GM21528 (cell line): Measurements from ENCODE around the gene RBM27.
"Not testable (repeated sequence)": the region's sequence is repeated elsewhere in the genome, so short reads cannot be mapped to it uniquely, and the experiment has no call there.

ENCODE experiments used
- ATAC-seq: cut with Tn5 transposase; IDR thresholded peaks from one replicate; pipeline ENCODE4 v1.9.1; 2021; ENCODE audit warnings: mild to moderate bottlenecking, moderate library complexity; ENCODE audit not compliant: unreplicated experiment, low FRiP score

RBM27 gene

DNA sequence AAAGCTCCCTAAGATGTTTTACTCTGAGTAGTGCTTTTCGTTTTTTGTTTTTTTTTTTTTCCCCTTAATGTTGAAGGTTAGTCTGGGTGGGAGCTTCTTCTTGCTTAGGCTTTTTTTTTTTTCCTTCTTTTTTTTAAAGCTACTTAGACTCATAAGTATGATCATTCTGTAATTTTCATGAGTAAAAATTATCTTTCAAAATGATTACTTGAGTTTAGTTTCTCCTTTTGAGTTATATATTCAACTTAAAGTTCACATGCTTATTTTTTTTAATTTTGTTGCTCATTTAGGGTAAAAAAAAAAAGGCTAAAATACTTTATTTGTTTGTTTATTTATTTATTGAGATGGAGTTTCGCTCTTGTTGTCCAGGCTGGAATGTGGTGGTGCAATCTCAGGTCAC is 2.9 kb downstream of the RBM27 start:
- ATAC-seq, result no peak

DNA sequence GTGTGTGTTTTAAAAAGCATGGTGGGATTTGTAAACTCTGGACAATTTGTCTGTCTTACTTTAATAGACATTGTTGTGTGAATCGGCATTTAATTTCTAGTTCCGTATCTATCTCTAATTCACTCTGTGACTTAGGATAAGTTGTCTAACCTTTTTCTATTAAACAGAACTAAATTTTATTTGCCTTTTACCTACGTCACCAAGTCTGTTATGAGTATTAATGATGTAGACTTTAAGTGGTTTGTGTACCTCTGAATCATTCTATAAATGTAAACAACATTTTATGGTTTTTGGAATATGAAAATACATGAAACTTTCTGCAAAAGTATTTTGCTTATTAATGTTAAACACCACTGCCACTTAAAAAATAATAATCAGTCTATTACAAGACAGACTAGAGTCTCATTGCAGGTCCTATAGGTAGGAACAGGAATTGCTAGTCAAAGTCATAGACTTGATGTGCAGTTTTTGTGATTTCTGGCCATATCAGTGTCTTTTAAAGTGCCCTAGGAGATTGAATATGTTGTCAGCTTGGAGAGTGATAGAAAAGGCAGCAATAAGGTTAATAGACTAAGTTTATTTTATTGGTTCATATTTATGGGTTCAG is 5.6 kb downstream of the RBM27 start:
- no peak for ATAC-seq

GRCh38 chr5:146209714-146210113 is 6.3 kb downstream of the RBM27 start:
- no peak for ATAC-seq

GRCh38 chr5:146210810-146211209 is 7.4 kb downstream of the RBM27 start:
- not testable (repeated sequence) for ATAC-seq

GRCh38 chr5:146213210-146213826 is 9.9 kb downstream of the RBM27 start:
- ATAC-seq, result no peak

DNA sequence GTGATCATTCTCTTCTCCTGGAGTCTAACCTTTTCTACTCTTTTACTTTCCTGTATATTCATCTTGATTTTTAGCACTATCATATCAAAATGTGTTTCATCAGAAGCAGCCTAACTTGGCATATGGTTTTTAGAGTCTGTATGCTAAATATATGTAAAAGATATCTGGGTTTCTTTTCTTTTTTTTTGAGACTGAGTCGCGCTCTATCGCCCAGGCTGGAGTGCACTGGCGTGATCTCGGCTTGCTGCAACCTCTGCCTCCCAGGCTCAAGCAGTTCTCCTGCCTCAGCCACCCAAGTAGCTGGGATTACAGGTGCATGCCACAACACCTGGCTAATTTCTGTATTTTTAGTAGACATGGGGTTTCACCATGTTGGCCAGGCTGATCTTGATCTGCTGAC is 11.5 kb downstream of the RBM27 start:
- ATAC-seq, result not testable (repeated sequence)

DNA sequence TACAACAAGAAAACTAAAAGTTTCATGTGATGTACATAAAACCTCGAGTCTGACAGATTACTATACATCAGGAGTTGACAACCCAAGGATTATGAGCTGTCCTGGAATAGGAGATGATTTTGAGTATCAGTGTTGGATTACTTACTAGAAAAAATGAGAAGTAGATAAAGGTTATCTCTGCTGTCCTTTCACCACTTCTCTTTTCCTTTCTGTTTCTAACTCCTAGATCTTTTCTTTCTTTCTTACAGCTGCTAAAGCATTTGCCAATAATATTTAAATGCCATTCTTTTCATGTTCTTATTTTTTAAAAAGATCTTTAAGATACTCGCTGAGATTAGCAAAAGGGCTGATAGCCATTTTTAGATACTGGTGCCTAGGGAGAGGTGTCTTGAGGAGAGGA is 14.8 kb downstream of the RBM27 start:
- no peak for ATAC-seq

DNA sequence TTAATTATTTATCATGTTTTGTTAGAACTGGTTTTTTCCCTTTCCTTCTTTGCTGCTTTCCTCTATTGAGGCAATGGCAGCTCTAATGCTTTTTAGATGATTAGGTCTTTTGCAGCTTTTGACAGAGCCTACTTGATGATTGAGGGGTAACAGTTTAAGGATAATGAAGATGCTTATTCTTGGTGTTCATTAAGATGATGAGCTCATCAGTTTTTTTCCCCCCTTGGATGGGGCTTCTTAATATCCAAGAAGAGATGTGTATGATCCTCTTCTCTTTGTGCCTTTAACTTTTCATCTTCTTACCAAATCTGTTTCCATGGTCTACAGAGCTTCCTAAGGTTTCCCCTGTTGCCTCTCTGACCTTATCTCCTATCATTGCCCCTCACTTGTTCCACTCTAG is 15.8 kb downstream of the RBM27 start:
- ATAC-seq, result no peak

- no peak for ATAC-seq
Measured at GRCh38 chr5:146221234-146221633, 17.8 kb downstream of the RBM27 start.

- ATAC-seq, result no peak
Measured at GRCh38 chr5:146222005-146222404, 18.6 kb downstream of the RBM27 start.

DNA sequence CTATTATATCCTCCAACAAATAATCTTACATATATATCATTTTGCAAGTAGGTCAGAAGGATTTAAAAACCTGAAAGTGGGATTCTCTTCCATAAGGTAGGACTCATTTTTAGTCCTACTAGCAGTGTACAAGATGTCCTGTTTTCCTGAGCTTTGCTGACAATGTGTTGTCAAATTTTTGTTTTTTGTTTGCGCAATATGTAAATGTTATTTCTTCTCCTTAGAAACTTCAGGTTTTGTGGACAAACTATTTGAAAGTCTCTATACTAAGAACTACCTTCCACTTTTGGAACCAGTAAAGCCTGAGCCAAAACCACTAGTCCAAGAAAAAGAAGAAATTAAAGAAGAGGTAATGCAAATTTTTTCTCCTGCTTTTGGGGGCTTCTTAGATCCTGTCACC is 19.8 kb downstream of the RBM27 start:
- no peak for ATAC-seq

DNA sequence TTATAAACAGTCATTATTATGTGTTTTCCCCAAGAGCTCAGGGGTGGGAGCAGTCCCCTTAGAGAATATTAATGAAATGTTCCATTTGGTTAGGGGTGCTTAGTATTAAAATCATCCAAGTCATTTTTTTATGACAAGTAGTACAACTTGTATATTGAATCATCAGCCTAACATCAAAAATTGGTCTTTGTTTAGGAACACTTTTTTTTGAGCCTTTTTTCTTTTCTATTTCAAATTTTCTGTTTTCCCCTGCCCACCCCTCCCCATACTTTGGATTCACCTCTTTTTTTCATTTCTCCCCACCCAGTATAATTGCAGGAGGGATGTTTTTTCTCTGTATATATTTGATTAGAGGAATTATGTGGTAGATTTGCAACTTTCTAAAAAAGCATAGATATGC is 25.8 kb downstream of the RBM27 start:
- no peak for ATAC-seq

- ATAC-seq, result no peak
Measured at GRCh38 chr5:146232223-146232622, 28.8 kb downstream of the RBM27 start.

GRCh38 chr5:146233441-146233840 is 30.0 kb downstream of the RBM27 start:
- no peak for ATAC-seq

DNA sequence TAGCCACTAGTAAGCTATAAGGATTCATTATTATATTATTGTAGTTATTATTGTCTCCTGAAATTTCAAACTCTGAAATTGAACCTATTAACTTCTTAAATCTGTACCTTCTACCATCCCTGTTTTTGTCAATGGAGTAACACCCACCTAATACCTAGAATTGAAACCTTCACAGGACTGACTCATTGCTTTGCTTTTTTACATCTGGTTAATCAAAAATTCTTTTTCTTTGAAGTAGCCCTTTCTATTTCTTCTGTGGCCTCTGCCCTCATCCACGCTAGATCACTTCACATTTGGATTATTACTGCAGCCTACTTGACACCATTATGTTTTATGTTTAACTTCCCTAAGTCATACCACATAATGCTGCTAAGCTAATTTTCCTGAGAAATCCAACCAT is 35.6 kb downstream of the RBM27 start:
- ATAC-seq, result peak; percentile 63

DNA sequence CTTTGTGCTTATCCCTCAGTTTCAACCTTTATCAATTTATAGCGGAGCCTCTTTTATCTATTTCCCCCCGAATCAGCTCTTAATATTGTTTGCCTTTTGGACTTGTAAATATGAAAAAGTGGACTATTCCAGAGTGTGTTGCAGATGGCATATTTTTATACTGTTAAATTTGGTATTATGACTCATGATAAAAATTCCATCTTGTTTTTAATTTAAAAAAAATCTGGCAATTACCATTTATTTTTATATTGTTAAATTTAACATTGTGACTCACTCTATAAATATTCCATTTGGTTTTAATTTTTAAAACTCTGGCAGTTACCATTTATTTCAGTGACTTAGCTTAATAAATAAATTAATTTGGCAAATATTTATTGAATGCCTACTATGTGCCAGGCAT is 37.5 kb downstream of the RBM27 start:
- no peak for ATAC-seq

GRCh38 chr5:146243247-146243646 is 39.8 kb downstream of the RBM27 start:
- ATAC-seq, result no peak

- no peak for ATAC-seq
Measured at GRCh38 chr5:146248561-146248960, 45.2 kb downstream of the RBM27 start.

- peak; percentile 59 for ATAC-seq
Measured at GRCh38 chr5:146249801-146250200, 46.4 kb downstream of the RBM27 start.
